DLD1 (cell line): ENCODE results near the gene EML3.

Experiments
- in situ Hi-C: cut with HindIII; loops from 2 replicates; pipeline ENCODE4 v1.10.0; 2017; ENCODE audit warnings: low sequenced_read_pairs

The EML3 gene

GRCh38 chr11:62573006-62573591 lies 39.5 kb downstream of the EML3 start:
- in situ Hi-C loops: loop anchor here (25.0 kb wide), 1 partner anchor 136 kb away; no protein-coding TSS in a partner anchor

GRCh38 chr11:62572431-62572830 lies 40.1 kb downstream of the EML3 start:
- in situ Hi-C loops: loop anchor here (25.0 kb wide), 1 partner anchor 135 kb away; no protein-coding TSS in a partner anchor

- in situ Hi-C loops: loop anchor here (25.0 kb wide), 1 partner anchor 134 kb away; no protein-coding TSS in a partner anchor
Observed at GRCh38 chr11:62571493-62571892, 41.1 kb downstream of the EML3 start.

- in situ Hi-C loops: loop anchor here (25.0 kb wide), 1 partner anchor 134 kb away; no protein-coding TSS in a partner anchor
Observed at GRCh38 chr11:62570903-62571302, 41.7 kb downstream of the EML3 start.

GRCh38 chr11:62569611-62570010 lies 43.0 kb downstream of the EML3 start:
- in situ Hi-C loops: loop anchor here (25.0 kb wide), 1 partner anchor 132 kb away; no protein-coding TSS in a partner anchor

GRCh38 chr11:62567018-62567633 lies 45.4 kb downstream of the EML3 start:
- in situ Hi-C loops: loop anchor here (25.0 kb wide), 1 partner anchor 130 kb away; no protein-coding TSS in a partner anchor

- in situ Hi-C loops: loop anchor here (25.0 kb wide), 1 partner anchor 129 kb away; no protein-coding TSS in a partner anchor
Observed at GRCh38 chr11:62566247-62566646, 46.3 kb downstream of the EML3 start.

GRCh38 chr11:62565100-62565802 lies 47.3 kb downstream of the EML3 start:
- in situ Hi-C loops: loop anchor here (25.0 kb wide), 1 partner anchor 128 kb away; no protein-coding TSS in a partner anchor

- in situ Hi-C loops: loop anchor here (25.0 kb wide), 1 partner anchor 124 kb away; no protein-coding TSS in a partner anchor
Observed at GRCh38 chr11:62561677-62562230, 50.8 kb downstream of the EML3 start.

GRCh38 chr11:62560566-62561103 lies 51.9 kb downstream of the EML3 start:
- in situ Hi-C loops: loop anchor here (25.0 kb wide), 1 partner anchor 123 kb away; no protein-coding TSS in a partner anchor

- in situ Hi-C loops: loop anchor here (25.0 kb wide), 1 partner anchor 122 kb away; no protein-coding TSS in a partner anchor
Observed at GRCh38 chr11:62559626-62560025, 52.9 kb downstream of the EML3 start.

- in situ Hi-C loops: loop anchor here (25.0 kb wide), 1 partner anchor 122 kb away; no protein-coding TSS in a partner anchor
Observed at GRCh38 chr11:62559204-62559603, 53.4 kb downstream of the EML3 start.

GRCh38 chr11:62558669-62559068 lies 53.9 kb downstream of the EML3 start:
- in situ Hi-C loops: loop anchor here (25.0 kb wide), 1 partner anchor 121 kb away; no protein-coding TSS in a partner anchor

GRCh38 chr11:62556875-62557631 lies 55.5 kb downstream of the EML3 start:
- in situ Hi-C loops: loop anchor here (25.0 kb wide), 1 partner anchor 120 kb away; no protein-coding TSS in a partner anchor

- in situ Hi-C loops: loop anchor here (25.0 kb wide), 1 partner anchor 119 kb away; no protein-coding TSS in a partner anchor
Observed at GRCh38 chr11:62556108-62556874, 56.3 kb downstream of the EML3 start.

- in situ Hi-C loops: loop anchor here (25.0 kb wide), 1 partner anchor 118 kb away; no protein-coding TSS in a partner anchor
Observed at GRCh38 chr11:62555464-62556107, 57.0 kb downstream of the EML3 start.

- in situ Hi-C loops: loop anchor here (25.0 kb wide), 1 partner anchor 117 kb away; no protein-coding TSS in a partner anchor
Observed at GRCh38 chr11:62554387-62555167, 58.0 kb downstream of the EML3 start.
